ENCODE measurements around the gene BTG1.

Gene BTG1

GRCh38 chr12:92132288-92132687 is 13.4 kb downstream of the BTG1 start:
- DNase-seq (ENCODE audit: low read depth) = no peak
- H3K4me1 ChIP-seq (ENCODE audit: control insufficient read depth, insufficient read depth, low read length) = peaks cover 59% of the 10 kb centered on the region

GRCh38 chr12:92130999-92131398 is 14.6 kb downstream of the BTG1 start:
- Histone ChIP-seq H3K4me3 (ENCODE audit: low read length) (no peak overlapping the region), H3K4me1 (ENCODE audit: control insufficient read depth, insufficient read depth, low read length) (peaks cover 48% of the 10 kb centered on the region), H3K9me3 (ENCODE audit: control insufficient read depth, low read length) (no peaks in the 10 kb centered on the region), H3K36me3 (ENCODE audit: control insufficient read depth, insufficient read depth, low read length, severe bottlenecking) (no peaks in the 10 kb centered on the region), H3K27me3 (replicated peaks; ENCODE audit: control insufficient read depth, insufficient read depth, low read length) (no peaks in the 10 kb centered on the region), H3K9ac (ENCODE audit: low read length) (no peak overlapping the region)
- no peak for DNase-seq (ENCODE audit: low read depth)

More at GRCh38 chr12:92132288-92132687, 13.4 kb downstream of the BTG1 start:
- Histone ChIP-seq H3K4me3 (ENCODE audit: low read length) (no peak overlapping the region), H3K27me3 (replicated peaks; ENCODE audit: control insufficient read depth, insufficient read depth, low read length) (no peaks in the 10 kb centered on the region), H3K9me3 (ENCODE audit: control insufficient read depth, low read length) (no peaks in the 10 kb centered on the region), H3K9ac (ENCODE audit: low read length) (no peak overlapping the region), H3K36me3 (ENCODE audit: control insufficient read depth, insufficient read depth, low read length, severe bottlenecking) (no peaks in the 10 kb centered on the region)

GRCh38 chr12:92129609-92130008 is 16.0 kb downstream of the BTG1 start:
- H3K27me3 ChIP-seq (replicated peaks; ENCODE audit: control insufficient read depth, insufficient read depth, low read length) = no peaks in the 10 kb centered on the region
- peaks cover 37% of the 10 kb centered on the region for H3K4me1 ChIP-seq (ENCODE audit: control insufficient read depth, insufficient read depth, low read length)
- DNase-seq (ENCODE audit: low read depth) = no peak
- no peaks in the 10 kb centered on the region for H3K36me3 ChIP-seq (ENCODE audit: control insufficient read depth, insufficient read depth, low read length, severe bottlenecking)
- H3K9me3 ChIP-seq (ENCODE audit: control insufficient read depth, low read length) = no peaks in the 10 kb centered on the region
- H3K4me3 ChIP-seq (ENCODE audit: low read length) = no peak overlapping the region
- H3K9ac ChIP-seq (ENCODE audit: low read length) = no peak overlapping the region

DNA sequence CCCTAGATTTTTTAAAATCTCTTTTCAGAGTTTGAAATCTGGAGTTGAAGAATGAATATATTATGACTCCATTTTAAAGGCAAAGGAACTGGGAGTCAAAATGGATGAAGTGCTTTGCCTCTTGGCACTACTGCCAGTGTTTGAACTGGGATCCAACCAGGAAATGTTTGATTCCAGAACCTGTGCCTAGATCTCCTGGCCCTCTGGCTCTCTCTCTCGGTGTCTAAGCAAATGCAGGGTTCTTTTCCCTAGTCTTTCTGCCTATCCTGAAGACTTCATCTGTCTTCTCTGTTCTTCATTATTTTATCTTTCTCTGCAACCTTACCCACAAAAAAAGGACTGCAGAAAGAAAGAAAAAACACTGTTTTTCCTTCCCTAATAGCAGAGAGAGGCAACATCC is 17.0 kb downstream of the BTG1 start:
- peaks cover 33% of the 10 kb centered on the region for H3K4me1 ChIP-seq (ENCODE audit: control insufficient read depth, insufficient read depth, low read length)
- no peak overlapping the region for H3K9ac ChIP-seq (ENCODE audit: low read length)
- no peaks in the 10 kb centered on the region for H3K27me3 ChIP-seq (replicated peaks; ENCODE audit: control insufficient read depth, insufficient read depth, low read length)
- no peaks in the 10 kb centered on the region for H3K36me3 ChIP-seq (ENCODE audit: control insufficient read depth, insufficient read depth, low read length, severe bottlenecking)
- H3K4me3 ChIP-seq (ENCODE audit: low read length) = no peak overlapping the region
- DNase-seq (ENCODE audit: low read depth) = no peak
- H3K9me3 ChIP-seq (ENCODE audit: control insufficient read depth, low read length) = no peaks in the 10 kb centered on the region

- DNase-seq (ENCODE audit: low read depth) = no peak
- Histone ChIP-seq H3K4me3 (ENCODE audit: low read length) (no peak overlapping the region), H3K27me3 (replicated peaks; ENCODE audit: control insufficient read depth, insufficient read depth, low read length) (no peaks in the 10 kb centered on the region), H3K9me3 (ENCODE audit: control insufficient read depth, low read length) (peaks cover 20% of the 10 kb centered on the region), H3K36me3 (ENCODE audit: control insufficient read depth, insufficient read depth, low read length, severe bottlenecking) (no peaks in the 10 kb centered on the region), H3K9ac (ENCODE audit: low read length) (no peak overlapping the region), H3K4me1 (ENCODE audit: control insufficient read depth, insufficient read depth, low read length) (peaks cover 7% of the 10 kb centered on the region)
These were observed 21.0 kb downstream of the BTG1 start for GRCh38 chr12:92124689-92125029.

DNA sequence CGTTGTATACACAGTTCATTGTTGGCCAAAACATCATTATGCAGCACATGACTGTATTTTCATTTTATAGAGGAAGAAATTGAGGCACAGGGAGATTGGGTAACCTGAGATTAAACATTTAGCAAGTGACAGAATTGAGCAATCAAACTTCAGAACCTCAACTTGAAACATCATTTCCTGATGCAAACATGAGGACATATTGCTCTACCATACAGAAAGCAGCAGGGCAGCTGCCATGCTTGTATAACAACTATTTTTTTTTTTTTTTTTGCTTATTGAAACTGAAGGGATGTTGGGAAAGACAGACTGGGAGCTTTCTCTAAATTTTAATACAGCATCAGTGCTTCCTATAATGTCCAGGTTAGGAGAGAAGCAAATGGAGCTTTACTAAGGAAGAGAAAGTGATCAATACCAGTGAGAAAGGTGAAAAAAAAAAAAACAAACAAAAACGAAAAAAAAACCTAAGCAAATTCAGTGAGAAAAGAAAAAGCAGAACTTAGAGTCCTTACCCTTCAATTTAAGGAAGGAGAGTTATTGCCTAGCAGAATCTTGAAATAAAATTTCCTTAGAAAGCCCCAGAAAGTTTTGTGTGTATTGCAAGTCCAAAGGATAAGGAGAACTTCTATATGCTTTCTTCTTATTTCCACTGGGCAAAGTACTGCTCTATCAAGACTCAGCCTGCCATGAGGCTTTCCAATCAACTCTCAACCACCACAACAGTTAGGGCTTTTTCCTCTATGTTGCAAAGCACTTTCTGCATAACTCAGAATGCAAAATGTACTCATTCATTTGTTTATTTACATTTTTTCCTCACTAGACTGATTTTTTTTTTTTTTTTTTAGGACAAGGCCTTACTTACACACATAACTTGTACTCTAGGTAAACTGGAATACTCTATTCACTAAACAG is 21.6 kb downstream of the BTG1 start:
- no peak overlapping the region for H3K9ac ChIP-seq (ENCODE audit: low read length)
- DNase-seq (ENCODE audit: low read depth) = no peak
- H3K27me3 ChIP-seq (replicated peaks; ENCODE audit: control insufficient read depth, insufficient read depth, low read length) = no peaks in the 10 kb centered on the region

GRCh38 chr12:92122941-92123779 is 22.5 kb downstream of the BTG1 start:
- no peak overlapping the region for H3K9ac ChIP-seq (ENCODE audit: low read length)
- no peaks in the 10 kb centered on the region for H3K27me3 ChIP-seq (replicated peaks; ENCODE audit: control insufficient read depth, insufficient read depth, low read length)
- DNase-seq (ENCODE audit: low read depth) = no peak
- peaks cover 7% of the 10 kb centered on the region for H3K4me1 ChIP-seq (ENCODE audit: control insufficient read depth, insufficient read depth, low read length)
- H3K9me3 ChIP-seq (ENCODE audit: control insufficient read depth, low read length) = peaks cover 29% of the 10 kb centered on the region
- H3K4me3 ChIP-seq (ENCODE audit: low read length) = no peak overlapping the region
- no peaks in the 10 kb centered on the region for H3K36me3 ChIP-seq (ENCODE audit: control insufficient read depth, insufficient read depth, low read length, severe bottlenecking)

More for the DNA sequence above, 21.6 kb downstream of the BTG1 start:
- Histone ChIP-seq H3K4me3 (ENCODE audit: low read length) (no peak overlapping the region), H3K9me3 (ENCODE audit: control insufficient read depth, low read length) (peaks cover 27% of the 10 kb centered on the region), H3K36me3 (ENCODE audit: control insufficient read depth, insufficient read depth, low read length, severe bottlenecking) (no peaks in the 10 kb centered on the region), H3K4me1 (ENCODE audit: control insufficient read depth, insufficient read depth, low read length) (peaks cover 7% of the 10 kb centered on the region)

DNA sequence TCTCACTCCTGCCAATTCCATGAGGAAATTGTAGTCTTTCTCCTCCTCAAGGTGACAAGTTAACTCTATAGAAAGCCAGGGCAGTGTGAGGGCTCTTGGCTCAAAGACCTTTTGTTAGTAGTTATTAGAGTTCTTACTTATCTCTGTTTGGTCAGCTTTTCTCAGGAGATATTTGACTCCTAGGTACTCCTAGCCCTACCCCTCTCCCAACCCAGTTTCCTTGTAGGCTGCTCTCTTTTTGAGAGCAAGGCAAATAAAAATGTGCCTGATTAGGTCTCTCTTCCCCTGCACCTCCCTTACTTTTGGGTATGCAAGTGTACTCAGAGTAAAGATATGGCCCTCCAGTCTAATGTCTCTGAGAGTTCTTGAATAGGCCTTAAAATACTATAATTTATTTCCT is 23.8 kb downstream of the BTG1 start:
- no peak for DNase-seq (ENCODE audit: low read depth)

DNA sequence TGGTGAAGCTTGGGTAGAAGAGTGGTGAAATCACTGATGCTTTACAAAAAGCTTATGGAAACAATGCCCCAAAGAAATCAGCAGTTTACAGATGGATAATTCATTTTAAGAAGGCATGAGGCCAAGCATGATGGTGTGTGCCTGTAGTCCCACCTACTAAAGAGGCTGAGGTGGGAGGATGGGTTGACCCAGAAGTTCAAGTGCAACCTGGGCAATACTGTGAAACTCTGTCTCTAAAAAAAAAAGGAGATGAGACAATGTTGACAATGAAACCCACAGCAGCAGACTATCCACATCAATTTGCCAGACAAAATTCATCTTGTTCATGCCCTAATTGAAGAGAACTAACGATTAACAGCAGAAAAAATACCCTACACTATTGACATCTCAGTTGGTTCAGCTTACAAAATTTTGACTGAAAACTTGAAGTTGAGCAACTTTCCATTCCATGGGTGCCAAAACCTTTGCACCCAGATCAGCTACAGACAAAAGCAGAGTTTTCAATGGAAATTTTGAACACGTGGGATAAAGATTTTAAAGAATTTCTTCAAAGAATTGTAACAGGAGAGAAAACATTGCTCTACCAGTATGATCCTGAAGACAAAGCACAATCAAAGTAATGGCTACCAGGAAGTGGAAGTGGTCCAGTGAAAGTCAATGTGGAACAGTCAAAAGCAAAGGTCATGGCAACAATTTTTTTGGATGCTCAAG is 26.7 kb downstream of the BTG1 start:
- Histone ChIP-seq H3K9me3 (ENCODE audit: control insufficient read depth, low read length) (peaks cover 29% of the 10 kb centered on the region), H3K4me1 (ENCODE audit: control insufficient read depth, insufficient read depth, low read length) (peaks cover 5% of the 10 kb centered on the region), H3K4me3 (ENCODE audit: low read length) (no peak overlapping the region), H3K27me3 (replicated peaks; ENCODE audit: control insufficient read depth, insufficient read depth, low read length) (no peaks in the 10 kb centered on the region), H3K9ac (ENCODE audit: low read length) (no peak overlapping the region), H3K36me3 (ENCODE audit: control insufficient read depth, insufficient read depth, low read length, severe bottlenecking) (no peaks in the 10 kb centered on the region)
- DNase-seq (ENCODE audit: low read depth) = no peak

More for the DNA sequence above, 23.8 kb downstream of the BTG1 start:
- Histone ChIP-seq H3K4me3 (ENCODE audit: low read length) (no peak overlapping the region), H3K9ac (ENCODE audit: low read length) (no peak overlapping the region), H3K4me1 (ENCODE audit: control insufficient read depth, insufficient read depth, low read length) (peaks cover 7% of the 10 kb centered on the region), H3K36me3 (ENCODE audit: control insufficient read depth, insufficient read depth, low read length, severe bottlenecking) (no peaks in the 10 kb centered on the region), H3K9me3 (ENCODE audit: control insufficient read depth, low read length) (peaks cover 29% of the 10 kb centered on the region), H3K27me3 (replicated peaks; ENCODE audit: control insufficient read depth, insufficient read depth, low read length) (no peaks in the 10 kb centered on the region)

- Histone ChIP-seq H3K4me3 (ENCODE audit: low read length) (no peak overlapping the region), H3K27me3 (replicated peaks; ENCODE audit: control insufficient read depth, insufficient read depth, low read length) (no peaks in the 10 kb centered on the region)
These were observed 30.8 kb downstream of the BTG1 start for GRCh38 chr12:92114834-92115233.

GRCh38 chr12:92111256-92111655 is 34.4 kb downstream of the BTG1 start:
- no peak overlapping the region for H3K9ac ChIP-seq (ENCODE audit: low read length)
- H3K27me3 ChIP-seq (replicated peaks; ENCODE audit: control insufficient read depth, insufficient read depth, low read length) = no peaks in the 10 kb centered on the region
- H3K4me3 ChIP-seq (ENCODE audit: low read length) = no peak overlapping the region
- H3K36me3 ChIP-seq (ENCODE audit: control insufficient read depth, insufficient read depth, low read length, severe bottlenecking) = no peaks in the 10 kb centered on the region
- peaks cover 15% of the 10 kb centered on the region for H3K4me1 ChIP-seq (ENCODE audit: control insufficient read depth, insufficient read depth, low read length)
- no peak for DNase-seq (ENCODE audit: low read depth)
- no peaks in the 10 kb centered on the region for H3K9me3 ChIP-seq (ENCODE audit: control insufficient read depth, low read length)

More at GRCh38 chr12:92114834-92115233, 30.8 kb downstream of the BTG1 start:
- no peak for DNase-seq (ENCODE audit: low read depth)
- H3K4me1 ChIP-seq (ENCODE audit: control insufficient read depth, insufficient read depth, low read length) = no peaks in the 10 kb centered on the region
- no peaks in the 10 kb centered on the region for H3K36me3 ChIP-seq (ENCODE audit: control insufficient read depth, insufficient read depth, low read length, severe bottlenecking)
- no peak overlapping the region for H3K9ac ChIP-seq (ENCODE audit: low read length)
- H3K9me3 ChIP-seq (ENCODE audit: control insufficient read depth, low read length) = peaks cover 10% of the 10 kb centered on the region

All from adipocyte (in vitro differentiated cells).